Mammary epithelial cell (primary cell): ENCODE measurements around the gene MSI2.

ENCODE experiments used
- EZH2 ChIP-seq: IDR thresholded peaks from 2 replicates; pipeline ENCODE4 v1.6.1; 2012; ENCODE audit warnings: low read length, inconsistent platforms, borderline replicate concordance
- TF ChIP-seq, protein P1 (sequence below), 2 donors: IDR thresholded peaks in 1 of 2; conservative IDR thresholded peaks in 1 of 2; 2 replicates each; pipeline ENCODE4 v1.5.1; 2011 to 2012; ENCODE audit warnings: inconsistent platforms in 2 of 2, low read length in 2 of 2, mild to moderate bottlenecking in 2 of 2, control low read depth in 1 of 2, low read depth in 1 of 2; ENCODE audit not compliant: insufficient read depth in 1 of 2; ENCODE audit errors: extremely low read depth in 1 of 2

DNA sequence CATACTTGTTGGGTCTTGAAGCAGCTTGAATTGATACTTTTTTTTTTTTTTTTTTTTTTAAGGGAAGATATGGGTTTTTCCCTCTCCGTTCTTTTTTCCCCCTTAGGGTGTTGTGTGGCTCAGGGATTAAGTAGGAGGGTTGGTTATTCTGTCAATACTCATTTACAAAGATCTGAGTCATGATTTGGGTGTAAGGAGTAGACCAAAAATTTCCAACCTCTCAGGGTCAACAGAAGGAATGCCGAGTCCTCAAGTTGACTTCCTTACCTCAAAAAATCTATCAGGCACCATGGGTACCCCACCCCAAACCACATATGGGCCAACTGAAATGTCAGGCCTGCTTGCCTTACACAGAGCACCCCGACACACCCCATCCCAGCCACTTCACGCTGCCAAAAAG lies 258.3 kb downstream of the MSI2 start:
- TF ChIP-seq, protein P1, sequence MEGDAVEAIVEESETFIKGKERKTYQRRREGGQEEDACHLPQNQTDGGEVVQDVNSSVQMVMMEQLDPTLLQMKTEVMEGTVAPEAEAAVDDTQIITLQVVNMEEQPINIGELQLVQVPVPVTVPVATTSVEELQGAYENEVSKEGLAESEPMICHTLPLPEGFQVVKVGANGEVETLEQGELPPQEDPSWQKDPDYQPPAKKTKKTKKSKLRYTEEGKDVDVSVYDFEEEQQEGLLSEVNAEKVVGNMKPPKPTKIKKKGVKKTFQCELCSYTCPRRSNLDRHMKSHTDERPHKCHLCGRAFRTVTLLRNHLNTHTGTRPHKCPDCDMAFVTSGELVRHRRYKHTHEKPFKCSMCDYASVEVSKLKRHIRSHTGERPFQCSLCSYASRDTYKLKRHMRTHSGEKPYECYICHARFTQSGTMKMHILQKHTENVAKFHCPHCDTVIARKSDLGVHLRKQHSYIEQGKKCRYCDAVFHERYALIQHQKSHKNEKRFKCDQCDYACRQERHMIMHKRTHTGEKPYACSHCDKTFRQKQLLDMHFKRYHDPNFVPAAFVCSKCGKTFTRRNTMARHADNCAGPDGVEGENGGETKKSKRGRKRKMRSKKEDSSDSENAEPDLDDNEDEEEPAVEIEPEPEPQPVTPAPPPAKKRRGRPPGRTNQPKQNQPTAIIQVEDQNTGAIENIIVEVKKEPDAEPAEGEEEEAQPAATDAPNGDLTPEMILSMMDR (conservative IDR thresholded peaks at IDR 0.05 in 1 of 2, IDR thresholded peaks at IDR 0.05 in 1 of 2; ENCODE audit: extremely low read depth in 1 of 2, insufficient read depth in 1 of 2, low read depth in 1 of 2, low read length in 2 of 2), result no peak
- TF ChIP-seq EZH2, result no peak
